ENCODE data around the gene AK8. TPM values are rescaled to one million over a fixed set of nuclear protein-coding genes. Genes with fewer than 3 reads are reported as not detected.
"Not testable (repeated sequence)": the region's sequence is repeated elsewhere in the genome, so short reads cannot be mapped to it uniquely, and the experiment has no call there.

AK8 gene
- total RNA-seq, 1 donor from 2014 or later: 0.25 TPM

GRCh38 chr9:132773093-132773492, 105.0 kb downstream of the AK8 start:
- Histone ChIP-seq H3K4me3 (no peak overlapping the region), H3K27ac (no peak overlapping the region), H3K36me3 (no peaks in the 10 kb centered on the region), H3K4me1 (no peaks in the 10 kb centered on the region), H3K9me3 (no peaks in the 10 kb centered on the region), H3K27me3 (no peaks in the 10 kb centered on the region)
- TF ChIP-seq POLR2AphosphoS5 (IDR thresholded peaks at IDR 0.05; ENCODE audit: insufficient read depth in 1 of 2, low read depth in 1 of 2) (no peak), CTCF (IDR thresholded peaks at IDR 0.05) (no peak), POLR2A (IDR thresholded peaks at IDR 0.05) (no peak)
- intact Hi-C loops (cut with DNase I): no loop called here
- peak in 1 of 2 donors; percentile 58 for DNase-seq (ENCODE audit: extremely low spot score in 2 of 2)

- H3K4me3 ChIP-seq; H3K27ac ChIP-seq; H3K9me3 ChIP-seq; H3K27me3 ChIP-seq; intact Hi-C loops (cut with DNase I); H3K4me1 ChIP-seq; H3K36me3 ChIP-seq; DNase-seq (ENCODE audit: extremely low spot score in 2 of 2): not testable (repeated sequence)
Measured at GRCh38 chr9:132771752-132772151, 106.3 kb downstream of the AK8 start.

GRCh38 chr9:132770770-132771310, 107.2 kb downstream of the AK8 start:
- intact Hi-C loops (cut with DNase I): no loop called here
- Histone ChIP-seq H3K9me3 (no peaks in the 10 kb centered on the region), H3K27me3 (no peaks in the 10 kb centered on the region), H3K36me3 (no peaks in the 10 kb centered on the region), H3K27ac (peak overlapping the region; percentile 81), H3K4me3 (peak overlapping the region; percentile 72 to 80), H3K4me1 (no peaks in the 10 kb centered on the region)
- no peak for TF ChIP-seq CTCF (IDR thresholded peaks at IDR 0.05)
- TF ChIP-seq POLR2A (IDR thresholded peaks at IDR 0.05): no peak
- TF ChIP-seq POLR2AphosphoS5 (IDR thresholded peaks at IDR 0.05; ENCODE audit: insufficient read depth in 1 of 2, low read depth in 1 of 2): no peak
- no peak for DNase-seq (ENCODE audit: extremely low spot score in 2 of 2)

DNA sequence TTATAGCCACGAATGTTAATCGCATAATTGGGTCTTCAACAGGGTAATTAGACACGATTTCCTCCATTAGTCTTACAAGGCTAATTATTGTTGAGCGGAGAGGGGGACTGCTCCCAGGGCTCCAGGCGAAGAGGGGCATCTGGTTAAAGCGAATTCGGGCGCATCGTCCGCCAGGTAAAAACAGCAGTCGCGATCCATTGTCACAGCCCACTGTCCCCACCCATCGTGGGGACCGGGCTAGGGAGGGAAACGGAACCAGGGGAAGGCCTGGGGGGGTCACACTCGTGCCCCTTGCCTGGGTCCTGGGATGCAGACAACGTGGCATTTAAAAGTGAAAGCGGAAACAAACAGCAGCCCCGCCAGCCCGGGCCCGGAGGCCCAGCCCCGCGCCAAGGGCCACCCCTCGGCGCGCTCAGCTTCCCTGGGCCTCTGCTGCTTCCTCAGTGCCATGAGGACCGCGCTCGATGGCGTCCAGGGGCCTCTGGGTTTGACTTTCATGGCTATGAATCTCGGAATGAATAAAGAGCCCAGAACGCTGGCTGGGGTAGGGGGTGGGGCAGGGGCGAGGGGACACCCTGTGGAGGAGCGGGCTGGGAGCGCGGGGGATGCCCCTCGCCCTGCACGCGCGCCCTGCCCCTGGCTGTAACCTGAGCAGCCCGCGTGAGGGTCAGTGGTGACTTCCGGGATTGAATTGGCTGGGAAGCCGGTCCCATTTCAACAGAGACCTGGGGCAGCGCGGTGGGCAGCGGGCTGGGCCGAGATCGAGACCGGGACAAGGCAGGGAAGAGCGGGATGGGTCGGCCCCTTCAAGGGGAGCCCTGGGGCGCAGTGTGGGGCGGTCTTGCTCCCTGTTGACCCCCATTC, 107.9 kb downstream of the AK8 start:
- H3K27me3 ChIP-seq: no peaks in the 10 kb centered on the region
- no peaks in the 10 kb centered on the region for H3K4me1 ChIP-seq
- H3K4me3 ChIP-seq: peak overlapping the region; percentile 72 to 80
- TF ChIP-seq POLR2AphosphoS5 (IDR thresholded peaks at IDR 0.05; ENCODE audit: insufficient read depth in 1 of 2, low read depth in 1 of 2) (peak in 1 of 2 donors; percentile 84), CTCF (IDR thresholded peaks at IDR 0.05) (no peak), POLR2A (IDR thresholded peaks at IDR 0.05) (peak in 1 of 2 donors; percentile 14)
- no peaks in the 10 kb centered on the region for H3K9me3 ChIP-seq
- intact Hi-C loops (cut with DNase I): no loop called here
- H3K36me3 ChIP-seq: no peaks in the 10 kb centered on the region
- no peak for DNase-seq (ENCODE audit: extremely low spot score in 2 of 2)
- H3K27ac ChIP-seq: peak overlapping the region; percentile 81

DNA sequence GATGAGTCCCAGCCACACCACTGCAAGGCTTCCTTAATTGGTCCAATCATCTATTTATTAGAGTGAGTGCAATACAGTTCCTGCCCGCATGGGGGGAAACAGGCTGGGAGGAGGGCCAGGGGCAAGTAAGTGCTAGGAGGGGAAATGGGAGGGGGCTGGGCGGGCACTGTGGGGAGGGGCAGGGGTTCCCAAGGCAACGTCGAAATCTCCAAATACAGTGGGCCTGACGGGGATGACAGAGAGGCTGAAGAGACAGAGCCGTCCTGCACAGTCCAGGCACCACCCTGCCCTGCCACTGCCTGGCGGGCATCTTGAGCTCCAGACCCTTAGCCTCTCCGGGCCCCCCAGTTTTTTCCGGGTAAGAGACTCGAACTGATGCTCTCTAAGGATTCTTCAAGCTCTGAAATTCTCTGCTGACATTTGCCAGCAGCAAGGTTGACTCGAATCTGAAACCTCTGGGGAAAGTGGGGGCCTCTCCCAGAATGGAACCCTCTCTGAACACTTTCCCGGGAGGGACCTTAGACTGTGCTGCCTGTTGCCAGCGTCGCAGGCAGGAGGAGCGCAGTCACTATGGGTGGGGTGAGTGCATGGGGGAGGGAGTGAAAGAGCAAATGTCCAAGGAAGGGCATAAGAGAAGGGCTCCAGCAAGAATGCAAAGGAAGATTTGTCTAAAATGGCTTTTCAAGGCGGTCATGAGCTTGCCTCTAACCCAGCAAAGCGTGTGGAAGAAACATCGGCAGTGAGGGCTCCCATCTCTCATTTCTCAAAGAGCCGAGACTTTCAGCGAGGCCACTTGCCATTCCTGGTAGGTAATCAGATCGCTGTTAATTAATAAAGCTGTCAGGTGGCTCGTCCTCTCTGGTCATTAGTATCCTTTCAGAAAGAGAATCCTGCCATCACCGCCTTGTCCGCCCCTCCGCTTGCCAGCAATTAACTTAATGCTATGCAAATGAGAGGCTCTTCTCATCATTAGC, 108.9 kb downstream of the AK8 start:
- H3K4me1 ChIP-seq: no peaks in the 10 kb centered on the region
- no peaks in the 10 kb centered on the region for H3K27me3 ChIP-seq
- peak overlapping the region; percentile 81 for H3K27ac ChIP-seq
- H3K4me3 ChIP-seq: peak overlapping the region; percentile 72 to 80
- TF ChIP-seq POLR2A (IDR thresholded peaks at IDR 0.05) (no peak), CTCF (IDR thresholded peaks at IDR 0.05) (peak in 1 of 3 experiments; percentile 15)
- H3K9me3 ChIP-seq: no peaks in the 10 kb centered on the region
- intact Hi-C loops (cut with DNase I): no loop called here
- no peaks in the 10 kb centered on the region for H3K36me3 ChIP-seq
- no peak for DNase-seq (ENCODE audit: extremely low spot score in 2 of 2)

All from vagina (tissue), 2 donors.